K562 (cell line): Measurements from ENCODE around the gene METTL24. TPM values are rescaled to one million over a fixed set of nuclear protein-coding genes. Genes with fewer than 3 reads are reported as not detected.

Experiments used
- ATAC-seq: fragments of 200-7000 bp; cut with Tn5 transposase; 3 replicates; pipeline ENCODE4 v1.9.1; 2020; ENCODE audit warnings: moderate library complexity
- BruUV-seq: library from RNA; stranded (reverse); fragments of 400-500 nt; replicated peaks from 2 replicates; lab custom pipeline; 2021; lab: Mats Ljungman, UMichigan
- CTCF ChIA-PET: fragments of 300-600 bp; formaldehyde crosslinking; extraction: SDS; loops from one replicate; lab custom pipeline; 2021; ENCODE audit warnings: low intra/inter-chr PET ratio; lab: Yijun Ruan, JAX
- POLR2A ChIA-PET: fragments of 300-600, 350-650 bp; sonication (Branson Sonifier 250); formaldehyde crosslinking; extraction: SDS; loops from one replicate; lab custom pipeline; 2021; ENCODE audit warnings: antibody characterized with exemption, inconsistent platforms; lab: Yijun Ruan, JAX
- DNase-seq, 4 experiments: peaks; one replicate each; pipeline versions ENCODE4 v3.0.0 to v3.0.0-alpha.2; 2011 to 2018; ENCODE audit warnings: low spot score in 3 of 4, mixed read lengths in 3 of 4; ENCODE audit errors: extremely low read depth in 1 of 4
- FAIRE-seq: peaks from 2 replicates; lab custom pipeline; 2011; peaks lifted over from hg19 to GRCh38; lab: Jason Lieb, UNC
- H2AFZ ChIP-seq: 2 replicates; pipeline ENCODE4 v1.6.0; 2011; ENCODE audit warnings: low read depth, low read length, control low read depth, inconsistent platforms
- H3K27ac ChIP-seq: fragments of 200-600 bp; 3 replicates; pipeline ENCODE4 v1.8.0; 2011; ENCODE audit warnings: low read depth, mild to moderate bottlenecking, control low read depth, inconsistent platforms, low read length, moderate library complexity, mixed read lengths; ENCODE audit errors: extremely low read depth
- H3K27me3 ChIP-seq, 2 experiments: fragments of 300-600 bp in 1 of 2; 2 replicates in 1 of 2; 3 replicates in 1 of 2; pipeline versions ENCODE4 v1.6.0 to v1.8.0; 2011; ENCODE audit warnings: inconsistent platforms in 2 of 2, low read length in 2 of 2, mild to moderate bottlenecking in 1 of 2, mixed read lengths in 1 of 2, moderate library complexity in 1 of 2; ENCODE audit not compliant: control insufficient read depth in 2 of 2, insufficient read depth in 2 of 2
- H3K36me3 ChIP-seq: fragments of 300-600 bp; 3 replicates; pipeline ENCODE4 v1.8.0; 2011; ENCODE audit warnings: mild to moderate bottlenecking, low read length, inconsistent platforms; ENCODE audit not compliant: control insufficient read depth, insufficient read depth
- H3K4me1 ChIP-seq, 2 experiments: fragments of 200-600 bp in 1 of 2; replicated peaks in 1 of 2; 2 replicates in 1 of 2; 3 replicates in 1 of 2; pipeline versions ENCODE4 v1.5.1 to v1.8.0; 2011; ENCODE audit warnings: inconsistent platforms in 2 of 2, low read length in 2 of 2, mild to moderate bottlenecking in 1 of 2, mixed read lengths in 1 of 2, moderate library complexity in 1 of 2; ENCODE audit not compliant: control insufficient read depth in 2 of 2, insufficient read depth in 2 of 2
- H3K4me2 ChIP-seq: 2 replicates; pipeline ENCODE4 v1.6.1; 2011; ENCODE audit warnings: low read length, control low read depth, inconsistent platforms, mixed read lengths; ENCODE audit not compliant: insufficient read depth
- H3K4me3 ChIP-seq: fragments of 200-600 bp; sonication (generic), shearing (Covaris generic); 2 replicates; pipeline ENCODE4 v1.5.1; 2016; ENCODE audit warnings: control low read depth, inconsistent platforms
- H3K79me2 ChIP-seq: fragments of 200-600 bp; 3 replicates; pipeline ENCODE4 v1.8.0; 2011; ENCODE audit warnings: low read length, inconsistent platforms; ENCODE audit not compliant: control insufficient read depth, insufficient read depth
- H3K9ac ChIP-seq, 2 experiments: 2 replicates each; pipeline versions ENCODE4 v1.6.0 to v1.6.1; 2011; ENCODE audit warnings: low read depth in 2 of 2, low read length in 2 of 2, control low read depth in 1 of 2, inconsistent platforms in 1 of 2, mild to moderate bottlenecking in 1 of 2, mixed read lengths in 1 of 2; ENCODE audit not compliant: insufficient read depth in 1 of 2
- H3K9me1 ChIP-seq: one replicate; pipeline ENCODE4 v1.6.0; 2011; ENCODE audit warnings: inconsistent platforms, mild to moderate bottlenecking, low read length, moderate library complexity; ENCODE audit not compliant: control insufficient read depth, insufficient read depth
- H3K9me3 ChIP-seq: replicated peaks from 2 replicates; pipeline ENCODE4 v1.5.1; 2011; ENCODE audit warnings: low read depth, low read length, inconsistent platforms; ENCODE audit not compliant: control insufficient read depth, insufficient read depth
- H4K20me1 ChIP-seq: replicated peaks from 2 replicates; pipeline ENCODE4 v1.6.1; 2011; ENCODE audit warnings: low read length, inconsistent platforms, mixed read lengths; ENCODE audit not compliant: control insufficient read depth, insufficient read depth
- CBX1 ChIP-seq: sonication (generic); IDR thresholded peaks from 2 replicates; pipeline ENCODE4 v1.6.1; 2016; ENCODE audit warnings: antibody characterized with exemption, low read depth, mild to moderate bottlenecking
- ELK1 ChIP-seq: sonication (generic); formaldehyde crosslinking; IDR thresholded peaks from 2 replicates; pipeline ENCODE4 v1.8.1; 2022; ENCODE audit warnings: missing genetic modification reagents
- PBX2 ChIP-seq, 2 experiments: IDR thresholded peaks in 1 of 2; conservative IDR thresholded peaks in 1 of 2; 2 replicates each; pipeline ENCODE4 v1.6.1; 2016; ENCODE audit warnings: low read depth in 2 of 2, mild to moderate bottlenecking in 1 of 2, missing compliant biosample characterization in 1 of 2, missing genetic modification characterization in 1 of 2, moderate library complexity in 1 of 2
- SP2 ChIP-seq: IDR thresholded peaks from 2 replicates; pipeline ENCODE4 v1.6.1; 2011; ENCODE audit warnings: mild to moderate bottlenecking, low read depth, low read length, moderate library complexity; ENCODE audit not compliant: poor library complexity, severe bottlenecking; ENCODE audit errors: extremely low read depth
- WGBS: fragments of 100-300 bp; shearing (Covaris generic); methylation state at CpG from one replicate; pipeline ENCODE4 v1.1.6; 2016; ENCODE audit warnings: low coverage, mixed read lengths; ENCODE audit not compliant: insufficient coverage; ENCODE audit errors: missing lambda C conversion rate; 5-methylcytosine and 5-hydroxymethylcytosine counted together
- in situ Hi-C: fragments of 300-500 bp; cut with MboI; formaldehyde crosslinking; loops from 4 replicates; pipeline ENCODE4 v1.15.0; 2018; ENCODE audit warnings: inconsistent platforms, mixed read lengths
- intact Hi-C: fragments of 100-400 bp; cut with micrococcal nuclease; formaldehyde crosslinking; loops from 2 replicates; pipeline ENCODE4 v1.14.2; 2022
- polyA plus RNA-seq, 8 experiments: library from polyadenylated mRNA; depleted of rRNA in 4 of 8; stranded (reverse) in 5 of 8; unstranded in 3 of 8; fragments of >200 nt; fragmentation: Nextera tagmentation in 2 of 8; fragmentation: Illumina TruSeq in 1 of 8; extraction: Ambion mirVana in 2 of 8; extraction: Trizol in 1 of 8; gene quantifications; 2 replicates each; pipeline versions ENCODE4 v1.2.1 to v1.2.3, GENCODE V29; 2011 to 2014; ENCODE audit warnings: inconsistent platforms in 1 of 8, missing spikeins in 1 of 8
- total RNA-seq, 7 experiments: library from RNA; depleted of rRNA in 6 of 7; stranded (reverse); fragments of >200 nt in 6 of 7; fragmentation: Illumina TruSeq in 2 of 7; extraction: Trizol in 2 of 7; gene quantifications; 2 replicates each; pipeline versions ENCODE4 v1.2.1 to v1.2.3, GENCODE V29; 2011 to 2021; ENCODE audit warnings: low replicate concordance in 1 of 7

The METTL24 gene
- total and polyA plus RNA-seq, 9 of the 15 experiments (the other 6 are each of a cell fraction or from before 2014, with no cell fraction given), result not detected

- BruUV-seq, result no TSS peak
- intact Hi-C loops (no loop called here), in situ Hi-C loops (no loop called here)
- FAIRE-seq (no peak), DNase-seq (no peak), ATAC-seq (no peak)
- H3K27me3 ChIP-seq, result peaks cover 10 to 29% of the 10 kb centered on the region in 2 experiments; a peak in 4 of 5 replicates
- ChIA-PET POLR2A (no interaction called here), CTCF (interaction anchor here (0.7 kb wide), 1 partner anchor 61 kb away, joined by 3 read pairs; no protein-coding TSS in a partner anchor)
- no peak overlapping the region for H3K27ac ChIP-seq
- H3K4me1 ChIP-seq, result no peaks in the 10 kb centered on the region
- TF ChIP-seq ELK1 (CRISPR knock-in tag) (no peak), SP2 (no peak), CBX1 (no peak), PBX2 (CRISPR knock-in tag; IDR thresholded peaks at IDR 0.05; ENCODE audit: low read depth) (no peak), PBX2 (tag; conservative IDR thresholded peaks at IDR 0.05; ENCODE audit: low read depth) (no peak)
- H3K9ac ChIP-seq, result no peak overlapping the region
- H3K4me2 ChIP-seq, result no peak overlapping the region
- no peaks in the 10 kb centered on the region for H3K79me2 ChIP-seq
- no peak overlapping the region for H3K4me3 ChIP-seq
- H4K20me1 ChIP-seq, result no peaks in the 10 kb centered on the region
- H3K9me1 ChIP-seq, result no peaks in the 10 kb centered on the region
- no peaks in the 10 kb centered on the region for H3K36me3 ChIP-seq
- H2AFZ ChIP-seq, result no peak overlapping the region
- WGBS, result under 1% methylated on average over 19 of the region's 19 CpGs
- no peaks in the 10 kb centered on the region for H3K9me3 ChIP-seq
Measured at GRCh38 chr6:110329714-110330436, 28.3 kb downstream of the METTL24 start.
